Activated T-helper 1 cell treated with Interleukin-2 at 50 U/mL for 16 hours (primary cell): Measurements from ENCODE around the gene B4GAT1.
A peak's percentile ranks its signal among the peaks of the same experiment; 100 is the strongest.
"Not testable (repeated sequence)": the region's sequence is repeated elsewhere in the genome, so short reads cannot be mapped to it uniquely, and the experiment has no call there.

Experiments used
- DNase-seq: peaks from one replicate; pipeline ENCODE4 v3.0.0-alpha.2; 2020; ENCODE audit warnings: low read depth

The B4GAT1 gene

DNA sequence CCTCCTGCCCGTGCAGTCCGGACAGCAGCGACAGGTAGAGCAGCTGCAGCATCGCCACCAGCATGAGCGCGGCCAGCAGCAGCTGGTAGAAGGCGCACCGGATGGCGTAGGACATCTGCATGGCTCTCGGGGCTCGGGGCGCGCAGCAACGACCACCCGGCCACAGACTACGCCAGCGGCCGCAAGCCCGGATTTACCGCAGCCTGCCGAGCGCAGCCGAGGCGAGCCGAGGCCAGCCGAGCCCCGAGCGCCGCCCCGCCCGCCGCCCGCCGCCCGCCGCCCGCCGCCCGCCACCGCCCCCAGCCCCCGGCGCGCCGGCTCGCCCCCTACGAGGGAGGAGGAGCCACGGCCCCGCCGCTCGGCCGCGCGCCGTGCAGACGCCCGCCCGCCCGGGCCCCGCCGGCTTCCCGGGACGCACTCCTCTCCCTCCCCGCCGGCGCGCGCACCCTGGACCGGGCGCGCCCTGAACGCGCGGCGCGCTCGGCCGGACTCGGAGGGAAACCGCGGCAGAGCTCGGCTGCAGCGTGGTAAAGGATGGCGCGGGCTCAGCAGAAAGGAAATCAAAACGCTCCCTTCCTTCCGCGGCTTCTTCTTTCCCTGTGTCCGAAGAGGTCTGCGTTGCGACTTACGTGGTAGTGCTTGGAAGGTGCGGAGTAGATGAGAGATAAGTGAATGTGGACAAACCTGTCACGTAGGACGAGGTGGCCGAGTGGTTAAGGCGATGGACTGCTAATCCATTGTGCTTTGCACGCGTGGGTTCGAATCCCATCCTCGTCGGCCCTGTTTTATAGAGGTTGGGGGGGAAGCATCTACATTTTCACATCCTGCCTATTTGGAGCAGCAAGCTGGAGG lies at the start of gene B4GAT1:
B4GAT1 (minus strand) TSS at position 205 of the 852 bp plus-strand sequence; CDS start at position 121, 84 bp downstream.
- DNase-seq: peak; percentile 60

DNA sequence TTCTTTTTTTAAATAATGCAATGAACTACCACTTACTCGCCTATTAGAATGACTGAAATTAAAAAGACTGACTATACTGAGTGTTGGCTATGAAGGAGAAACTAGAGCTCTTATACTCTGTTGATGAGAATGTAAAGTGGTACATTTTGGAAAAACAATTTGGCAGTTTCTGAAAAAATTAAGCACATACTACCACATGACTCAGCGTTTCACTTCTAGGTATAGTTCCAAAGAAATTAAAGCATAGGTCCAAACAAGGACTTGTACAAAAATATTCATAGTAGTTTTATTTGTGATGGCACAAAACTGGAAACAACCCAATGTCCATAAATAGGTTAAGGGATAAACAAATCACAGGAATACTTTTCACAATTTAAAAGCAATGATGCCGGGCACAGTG lies 46.5 kb upstream of the B4GAT1 start:
- DNase-seq: no peak

DNA sequence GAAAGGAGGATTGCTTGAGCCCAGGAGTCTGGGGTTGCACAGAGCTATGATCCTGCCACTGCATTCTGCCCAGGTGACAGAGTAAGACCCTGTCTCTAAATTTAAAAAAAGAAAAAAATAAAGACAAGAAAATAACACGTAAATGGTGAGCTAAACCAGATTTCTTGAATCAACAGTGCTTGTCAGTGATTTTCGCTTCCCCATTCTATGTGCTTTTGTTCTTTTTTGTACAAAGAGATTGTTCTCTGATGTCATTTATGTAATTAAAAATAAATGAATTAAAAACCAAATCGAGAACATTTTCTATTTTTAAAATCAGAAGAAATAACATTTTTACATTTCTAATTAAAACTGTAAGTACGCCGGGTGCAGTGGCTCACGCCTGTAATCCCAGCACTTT lies 43.9 kb upstream of the B4GAT1 start:
- DNase-seq: no peak

DNA sequence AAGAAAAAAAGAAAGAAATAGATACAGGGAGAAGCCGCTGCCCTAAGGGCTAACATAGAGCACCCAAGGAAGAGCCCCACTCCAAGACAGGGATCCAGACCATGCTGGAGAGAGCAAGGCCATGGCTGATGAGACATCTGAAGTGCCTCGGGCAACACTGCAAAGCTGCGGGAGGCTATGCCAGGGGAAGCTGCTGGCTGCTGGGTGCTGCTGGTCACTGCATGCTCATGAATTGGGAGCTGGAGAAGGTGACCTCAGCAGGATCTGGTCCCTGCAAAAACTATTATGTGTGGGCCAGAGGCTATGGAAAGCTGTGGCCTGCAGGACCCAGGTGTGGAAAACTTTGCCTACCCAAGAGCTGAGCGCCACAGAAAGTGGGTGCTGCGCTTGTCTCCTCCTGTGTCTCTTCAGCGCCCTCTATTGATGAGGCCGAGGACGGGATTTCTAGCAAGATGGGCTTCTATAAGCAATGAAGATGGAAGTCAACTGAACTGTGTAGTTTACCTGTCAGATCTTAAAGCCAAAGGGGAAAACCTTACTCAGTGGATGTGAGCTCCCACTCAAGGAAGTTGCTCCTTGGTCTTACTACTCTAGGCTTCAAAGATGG lies 41.5 kb upstream of the B4GAT1 start:
- DNase-seq: peak; percentile 46

DNA sequence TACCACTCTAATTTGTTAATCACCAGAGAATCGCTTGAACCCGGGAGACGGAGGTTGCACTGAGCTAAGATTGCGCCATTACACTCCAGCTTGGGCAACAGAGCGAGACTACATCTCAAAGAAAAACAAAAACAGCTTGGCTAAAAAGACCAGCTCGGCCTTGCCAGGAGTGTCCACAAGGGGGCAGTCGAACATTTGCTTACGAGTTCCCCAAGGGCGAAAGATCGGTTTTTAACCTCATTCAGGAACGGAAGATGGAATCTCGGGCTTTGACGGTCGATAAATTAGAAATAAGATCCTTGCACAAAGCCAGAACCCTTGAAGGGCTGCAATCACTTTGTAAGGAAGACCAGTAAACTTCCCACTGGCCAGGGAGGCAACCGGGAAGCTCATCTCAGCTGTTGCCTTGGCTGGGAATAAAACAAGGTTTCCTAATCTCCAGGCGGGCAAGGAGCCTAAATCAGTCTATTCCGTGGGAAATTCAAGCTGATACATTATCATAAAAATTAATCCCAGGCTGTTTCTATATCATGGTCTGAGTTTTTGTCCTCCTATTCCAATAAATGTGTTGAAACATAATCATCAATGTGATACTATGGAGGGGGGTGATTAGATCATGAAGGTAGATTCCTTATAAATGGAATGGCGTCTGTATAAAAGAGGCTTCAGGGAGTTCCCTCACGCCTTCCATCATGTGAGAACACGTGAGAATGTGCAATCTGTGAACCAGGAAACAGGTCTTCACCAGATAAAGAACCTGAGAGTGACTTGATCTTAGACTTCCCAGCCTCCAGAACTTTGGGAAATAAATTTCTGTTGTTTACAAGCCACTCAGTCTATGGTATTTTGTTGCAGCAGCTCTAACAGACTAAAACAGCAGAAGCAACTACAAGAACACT lies 39.0 kb upstream of the B4GAT1 start:
- peak; percentile 63 for DNase-seq

- not testable (repeated sequence) for DNase-seq
These were observed 36.9 kb upstream of the B4GAT1 start for GRCh38 chr11:66384316-66384715.

- DNase-seq: not testable (repeated sequence)
These were observed 32.8 kb upstream of the B4GAT1 start for GRCh38 chr11:66380264-66380663.

DNA sequence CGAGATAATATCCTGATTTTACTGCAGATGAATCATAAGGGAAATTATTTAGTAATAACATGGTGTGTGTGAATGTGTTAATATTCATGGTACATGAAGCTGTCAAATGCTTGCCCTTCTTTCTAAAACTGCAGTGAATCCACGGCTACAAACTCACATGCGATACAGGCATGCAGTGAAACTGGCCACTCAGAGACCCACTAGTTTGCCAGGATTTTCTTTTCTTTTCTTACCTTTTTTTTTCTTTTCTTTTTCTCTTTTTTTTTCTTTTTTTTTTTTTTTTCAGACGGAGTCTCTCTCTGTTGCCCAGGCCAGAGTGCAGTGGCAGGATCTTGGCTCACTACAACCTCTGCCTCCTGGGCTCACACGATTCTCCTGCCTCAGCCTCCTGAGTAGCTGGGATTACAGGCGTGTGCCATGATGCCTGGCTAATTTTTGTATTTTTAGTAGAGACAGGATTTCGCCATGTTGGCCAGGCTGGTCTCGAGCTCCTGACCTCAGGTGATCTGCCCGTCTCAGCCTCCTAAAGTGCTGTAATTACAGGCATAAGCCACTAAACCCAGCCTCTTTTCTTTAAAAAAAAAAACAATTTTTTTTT lies 26.4 kb upstream of the B4GAT1 start:
- not testable (repeated sequence) for DNase-seq

GRCh38 chr11:66373265-66373664 lies 25.8 kb upstream of the B4GAT1 start:
- no peak for DNase-seq

DNA sequence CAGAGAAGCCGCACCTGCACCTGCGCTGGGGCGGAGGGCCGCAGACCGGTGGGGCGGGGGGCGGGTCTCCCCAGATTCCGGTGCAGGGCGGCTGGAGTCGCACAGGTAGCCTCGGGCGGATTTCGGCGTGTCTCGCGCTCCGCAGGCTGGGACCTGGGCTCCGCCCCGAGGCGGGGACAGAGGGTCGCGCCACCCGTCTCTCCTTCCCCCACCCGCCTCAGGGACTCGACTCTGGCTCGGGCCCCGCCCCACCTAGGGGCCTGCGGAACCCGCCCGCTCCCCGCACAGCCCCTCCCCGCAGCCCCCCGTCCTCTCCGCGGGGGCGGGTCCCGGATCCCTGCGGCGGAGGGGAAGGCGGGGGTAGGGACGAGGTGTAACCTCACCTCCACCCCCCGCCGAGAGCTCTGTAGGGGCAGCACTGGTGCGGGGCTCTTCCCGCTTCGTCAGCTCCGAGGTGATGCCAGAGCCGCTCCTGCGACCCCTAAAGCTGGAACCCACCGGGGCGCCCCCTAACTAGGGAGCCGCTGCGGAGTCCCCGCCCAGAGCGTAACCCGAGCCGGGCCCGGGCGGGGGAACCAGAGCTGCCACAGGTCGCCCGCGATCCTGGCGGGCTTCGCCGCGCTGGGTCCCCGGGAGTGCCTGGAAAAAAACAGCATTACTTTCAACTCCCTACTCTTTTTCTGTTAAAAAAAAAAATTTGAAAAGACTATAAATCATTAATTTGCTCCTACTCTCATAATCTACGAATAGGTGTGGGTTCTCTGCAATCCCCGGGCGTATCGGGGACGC lies 24.4 kb upstream of the B4GAT1 start, which contains the start of gene SLC29A2:
SLC29A2 (minus strand) TSS at position 134 of the 789 bp plus-strand sequence. CDS start 169 bp downstream, outside the sequence.
- DNase-seq: peak; percentile 74

GRCh38 chr11:66369073-66369894 lies 21.9 kb upstream of the B4GAT1 start:
- DNase-seq: no peak

- DNase-seq: no peak
These were observed 21.1 kb upstream of the B4GAT1 start for GRCh38 chr11:66368484-66368883.

DNA sequence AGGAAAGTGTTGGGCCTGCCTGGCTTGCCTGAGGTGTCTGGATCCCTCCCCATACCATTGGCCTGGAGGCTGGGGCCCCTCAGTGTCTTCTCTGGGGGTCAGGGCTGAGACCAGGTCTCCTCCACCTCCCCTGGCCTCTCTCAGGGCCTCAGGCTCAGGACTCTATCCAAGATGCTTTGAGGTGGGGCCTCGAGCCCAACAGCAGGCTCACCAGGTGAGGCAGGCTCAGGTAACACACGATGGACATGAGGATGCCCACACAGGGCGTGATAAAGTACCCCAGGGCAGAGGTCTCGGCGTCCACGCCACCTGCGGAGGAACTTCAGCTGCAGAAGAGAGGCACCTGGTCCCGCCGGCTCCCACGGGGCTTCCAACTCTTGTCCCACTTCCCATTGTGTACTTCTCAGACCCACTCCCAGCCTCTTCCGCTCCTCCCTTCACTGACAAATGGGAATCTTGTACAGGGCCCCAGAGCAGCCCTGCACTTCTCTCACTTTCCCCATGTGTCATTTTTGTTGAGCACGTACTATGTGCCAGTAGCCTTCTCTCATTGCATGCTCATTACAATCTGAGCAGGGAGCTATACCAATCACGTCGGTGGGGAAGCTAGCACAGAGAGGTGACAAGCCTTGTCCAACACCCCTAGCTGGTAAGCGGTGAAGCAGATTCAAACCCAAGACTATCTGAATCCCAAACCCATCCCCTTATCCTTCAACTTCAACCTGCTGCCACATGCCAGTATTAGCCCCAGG lies 20.3 kb upstream of the B4GAT1 start:
- DNase-seq: no peak

- no peak for DNase-seq
These were observed 19.5 kb upstream of the B4GAT1 start for GRCh38 chr11:66366844-66367477.

GRCh38 chr11:66365711-66366619 lies 18.5 kb upstream of the B4GAT1 start:
- DNase-seq: no peak

GRCh38 chr11:66365166-66365565 lies 17.7 kb upstream of the B4GAT1 start:
- no peak for DNase-seq

DNA sequence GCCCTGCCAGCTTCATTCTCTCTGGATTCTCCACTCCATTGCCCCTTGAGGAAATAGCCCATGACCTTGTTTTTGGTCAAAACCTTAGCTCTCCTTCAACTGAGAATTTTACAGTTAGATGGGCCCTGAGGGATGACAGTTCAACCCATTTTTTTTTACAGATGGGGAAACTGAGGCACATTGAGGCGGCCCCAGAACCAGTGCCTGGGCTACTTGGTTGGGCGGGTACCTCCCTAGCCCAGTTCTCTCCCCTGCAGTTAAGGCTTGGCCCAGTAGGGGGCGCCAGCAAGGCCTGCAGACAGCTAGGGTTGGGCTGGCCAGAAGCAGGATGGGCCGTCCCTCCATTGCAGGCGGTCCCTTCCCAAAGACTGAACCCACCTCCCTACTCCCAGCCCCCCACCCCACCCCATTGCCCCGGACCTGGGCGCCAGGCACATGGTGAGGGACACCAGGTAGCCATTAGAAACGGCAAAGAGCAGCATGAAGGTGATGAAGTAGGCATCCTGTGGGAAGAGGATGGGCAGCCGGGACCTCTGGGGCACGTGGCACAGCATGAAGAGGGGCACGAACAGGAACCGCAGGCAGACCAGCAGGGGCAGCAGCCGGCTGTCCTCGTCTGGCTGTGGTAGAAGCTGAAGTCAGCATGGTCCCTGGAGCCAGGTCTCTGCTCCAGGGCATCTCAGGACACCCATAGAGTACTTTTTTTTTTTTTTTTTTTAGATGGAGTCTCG lies 16.5 kb upstream of the B4GAT1 start:
- DNase-seq: peak; percentile 41
